CD4-positive, alpha-beta T cell (primary cell): ENCODE data around the gene FANCM. TPM values are rescaled to one million over a fixed set of nuclear protein-coding genes. Genes with fewer than 3 reads are reported as not detected.
"Not testable (repeated sequence)": the region's sequence is repeated elsewhere in the genome, so short reads cannot be mapped to it uniquely, and the experiment has no call there.

Source experiments
- ATAC-seq: fragments of 200-7000 bp; cut with Tn5 transposase; one replicate; pipeline ENCODE4 v1.10.0; 2022; ENCODE audit warnings: mild to moderate bottlenecking; ENCODE audit not compliant: poor library complexity
- CTCF ChIA-PET: fragments of 350-600 bp; sonication (Branson Sonifier 250); formaldehyde crosslinking; loops from one replicate; lab custom pipeline; 2021; ENCODE audit warnings: antibody characterized with exemption, inconsistent platforms; lab: Charles Lee
- POLR2A ChIA-PET: fragments of 350-600 bp; sonication (Branson Sonifier 250); formaldehyde crosslinking; loops from one replicate; lab custom pipeline; 2021; ENCODE audit warnings: antibody characterized with exemption, inconsistent platforms; lab: Charles Lee
- DNase-seq, 14 experiments: peaks; one replicate each; pipeline ENCODE4 v3.0.0-alpha.2; 2013 to 2020; ENCODE audit warnings: mixed read lengths in 2 of 14
- H3K27ac ChIP-seq, 2 donors: one replicate each; pipeline versions ENCODE4 v1.5.1 to v1.7.0; 2013; ENCODE audit warnings: low read length in 2 of 2, low read depth in 1 of 2, mild to moderate bottlenecking in 1 of 2
- H3K27me3 ChIP-seq, 2 experiments: 1 replicate in 1 of 2; 2 replicates in 1 of 2; pipeline versions ENCODE4 v1.6.1 to v1.7.0; 2013; ENCODE audit warnings: low read length in 2 of 2, control low read depth in 1 of 2, mild to moderate bottlenecking in 1 of 2, moderate library complexity in 1 of 2; ENCODE audit not compliant: insufficient read depth in 2 of 2, control insufficient read depth in 1 of 2
- H3K36me3 ChIP-seq: one replicate; pipeline ENCODE4 v1.6.1; 2013; ENCODE audit warnings: low read length, control low read depth; ENCODE audit not compliant: insufficient read depth
- H3K4me1 ChIP-seq: one replicate; pipeline ENCODE4 v1.6.1; 2013; ENCODE audit warnings: low read length, control low read depth; ENCODE audit not compliant: insufficient read depth
- H3K4me3 ChIP-seq: one replicate; pipeline ENCODE4 v1.5.1; 2013; ENCODE audit warnings: mild to moderate bottlenecking, low read length, moderate library complexity
- H3K9me3 ChIP-seq, 2 experiments: 1 replicate in 1 of 2; 2 replicates in 1 of 2; pipeline versions ENCODE4 v1.6.1 to v1.7.0; 2013; ENCODE audit warnings: low read length in 2 of 2, mild to moderate bottlenecking in 2 of 2, control low read depth in 1 of 2, moderate library complexity in 1 of 2; ENCODE audit not compliant: control insufficient read depth in 1 of 2, insufficient read depth in 1 of 2
- H3K27ac Mint-ChIP-seq: one replicate; pipeline ENCODE4 v1.8.0; 2020; ENCODE audit warnings: mixed read lengths
- H3K27me3 Mint-ChIP-seq: one replicate; pipeline ENCODE4 v1.8.0; 2021; ENCODE audit warnings: mixed read lengths
- H3K36me3 Mint-ChIP-seq: one replicate; pipeline ENCODE4 v1.8.0; 2021; ENCODE audit warnings: low read depth, mixed read lengths
- H3K4me1 Mint-ChIP-seq: one replicate; pipeline ENCODE4 v1.8.0; 2021; ENCODE audit warnings: low read depth, mixed read lengths
- H3K4me3 Mint-ChIP-seq: one replicate; pipeline ENCODE4 v1.8.0; 2020; ENCODE audit warnings: mild to moderate bottlenecking, mixed read lengths
- H3K9me3 Mint-ChIP-seq: one replicate; pipeline ENCODE4 v1.8.0; 2020; ENCODE audit warnings: mixed read lengths
- CTCF ChIP-seq: fragments of 200-600 bp; IDR thresholded peaks from one replicate; pipeline ENCODE4 v1.8.0; 2022; ENCODE audit warnings: antibody characterized with exemption, mild to moderate bottlenecking
- intact Hi-C, 2 experiments: fragments of 100-400 bp; cut with DNase I in 1 of 2; cut with micrococcal nuclease in 1 of 2; formaldehyde crosslinking; loops; one replicate each; pipeline versions ENCODE4 v1.15.1 to v1.9.0; 2023 to 2025; cut with DNase I, micrococcal nuclease
- total RNA-seq, 174 experiments: library from RNA in 2 of 174; stranded (reverse) in 2 of 174; gene quantifications; one replicate each; pipeline ENCODE4 v1.2.3 and lab custom pipeline; 2021 to 2026

Gene FANCM
- total RNA-seq, 2 experiments from 2014 or later, result 6.1 to 8.8 TPM

- Mint-ChIP-seq H3K36me3 (peaks cover 32% of the 10 kb centered on the region), H3K27ac (peak overlapping the region; percentile 99), H3K4me3 (peak overlapping the region; percentile 99), H3K4me1 (peaks cover 58% of the 10 kb centered on the region), H3K27me3 (no peaks in the 10 kb centered on the region), H3K9me3 (no peaks in the 10 kb centered on the region)
- intact Hi-C loops, result loop anchor here (2.0 to 5.0 kb wide), 4 partner anchors 54 to 239 kb away; partner anchors contain the start of gene TOGARAM1 (in 1 of the 2)
- Histone ChIP-seq H3K9me3 (no peaks in the 10 kb centered on the region), H3K27me3 (no peaks in the 10 kb centered on the region), H3K4me3 (peak overlapping the region; percentile 82), H3K27ac (peak overlapping the region in 1 of 2 donors; percentile 42), H3K36me3 (no peaks in the 10 kb centered on the region), H3K4me1 (peaks cover 14% of the 10 kb centered on the region)
- ChIA-PET CTCF (interaction anchor here (1.1 to 2.6 kb wide), 2 partner anchors 116 to 174 kb away, joined by 3 to 12 read pairs; partner anchors contain the start of genes KLHL28, MIS18BP1 and TOGARAM1), POLR2A (interaction anchor here (0.9 to 5.3 kb wide), 6 partner anchors 52 to 239 kb away, joined by 3 to 111 read pairs (median 14); partner anchors contain the start of genes KLHL28, MIS18BP1, PRPF39 and TOGARAM1)
- ATAC-seq (no peak), DNase-seq (no peak)
- no peak for TF ChIP-seq CTCF
Observed at GRCh38 chr14:45136399-45136798, 669 bp downstream of the FANCM start.

- Histone ChIP-seq H3K27ac (no peak overlapping the region), H3K4me3 (no peak overlapping the region), H3K9me3 (no peaks in the 10 kb centered on the region), H3K36me3 (no peaks in the 10 kb centered on the region), H3K27me3 (no peaks in the 10 kb centered on the region), H3K4me1 (peaks cover 5% of the 10 kb centered on the region)
- CTCF ChIA-PET, result no interaction called here
- ATAC-seq (no peak), DNase-seq (no peak)
- peaks cover 16% of the 10 kb centered on the region for H3K36me3 Mint-ChIP-seq
- H3K4me3 Mint-ChIP-seq, result no peak overlapping the region
- intact Hi-C loops, result no loop called here
- TF ChIP-seq CTCF, result no peak
- no peaks in the 10 kb centered on the region for H3K9me3 Mint-ChIP-seq
- no peak overlapping the region for H3K27ac Mint-ChIP-seq
- H3K27me3 Mint-ChIP-seq, result no peaks in the 10 kb centered on the region
- POLR2A ChIA-PET, result no interaction called here
- H3K4me1 Mint-ChIP-seq, result peaks cover 28% of the 10 kb centered on the region
Observed at GRCh38 chr14:45140661-45141187, 5.0 kb downstream of the FANCM start.

- H3K36me3 Mint-ChIP-seq, intact Hi-C loops, H3K27me3 Mint-ChIP-seq, ATAC-seq, H3K27ac ChIP-seq, H3K9me3 ChIP-seq, POLR2A ChIA-PET, H3K36me3 ChIP-seq, H3K4me3 ChIP-seq, CTCF ChIA-PET, H3K27me3 ChIP-seq, H3K4me1 ChIP-seq, DNase-seq, H3K27ac Mint-ChIP-seq, H3K9me3 Mint-ChIP-seq, H3K4me3 Mint-ChIP-seq: not testable (repeated sequence)
- peaks cover 15% of the 10 kb centered on the region for H3K4me1 Mint-ChIP-seq
Observed at GRCh38 chr14:45142083-45142482, 6.4 kb downstream of the FANCM start.

GRCh38 chr14:45144658-45145057, 8.9 kb downstream of the FANCM start:
- intact Hi-C loops, result no loop called here
- no peaks in the 10 kb centered on the region for H3K27me3 Mint-ChIP-seq
- Histone ChIP-seq H3K4me1 (no peaks in the 10 kb centered on the region), H3K27me3 (no peaks in the 10 kb centered on the region), H3K27ac (no peak overlapping the region), H3K4me3 (no peak overlapping the region), H3K36me3 (no peaks in the 10 kb centered on the region), H3K9me3 (no peaks in the 10 kb centered on the region)
- ChIA-PET POLR2A (no interaction called here), CTCF (interaction anchor here (1.3 kb wide), 1 partner anchor 9 kb away, joined by 3 read pairs; the partner anchor contains the start of gene FANCM)
- no peaks in the 10 kb centered on the region for H3K9me3 Mint-ChIP-seq
- H3K27ac Mint-ChIP-seq, result no peak overlapping the region
- ATAC-seq, result no peak
- TF ChIP-seq CTCF, result no peak
- H3K4me3 Mint-ChIP-seq, result no peak overlapping the region
- no peak for DNase-seq
- H3K4me1 Mint-ChIP-seq, result no peaks in the 10 kb centered on the region
- peaks cover 10% of the 10 kb centered on the region for H3K36me3 Mint-ChIP-seq
